Stimulated activated CD8-positive, alpha-beta memory T cell treated with anti-CD3 and anti-CD28 coated beads, Interleukin-2, amount 100 ng/mL, for 1 hour (primary cell): ENCODE data around the gene RHOU.
"Not testable (repeated sequence)": the region's sequence is repeated elsewhere in the genome, so short reads cannot be mapped to it uniquely, and the experiment has no call there.

Experiments used
- DNase-seq, 2 donors: peaks; one replicate each; pipeline ENCODE4 v3.0.0-alpha.2; 2020; ENCODE audit warnings: low read depth in 2 of 2

The RHOU gene

GRCh38 chr1:228758447-228758846 is 23.2 kb downstream of the RHOU start:
- DNase-seq: no peak

- DNase-seq: no peak
These were observed 25.7 kb downstream of the RHOU start for GRCh38 chr1:228760979-228761378.

- no peak for DNase-seq
These were observed 28.3 kb downstream of the RHOU start for GRCh38 chr1:228763561-228763960.

- DNase-seq: no peak
These were observed 30.1 kb downstream of the RHOU start for GRCh38 chr1:228765168-228765946.

GRCh38 chr1:228766788-228767187 is 31.5 kb downstream of the RHOU start:
- DNase-seq: no peak

- no peak for DNase-seq
These were observed 32.5 kb downstream of the RHOU start for GRCh38 chr1:228767636-228768354.

GRCh38 chr1:228768355-228769000 is 33.2 kb downstream of the RHOU start:
- no peak for DNase-seq

- no peak for DNase-seq
These were observed 35.5 kb downstream of the RHOU start for GRCh38 chr1:228770779-228771223.

- DNase-seq: no peak
These were observed 37.4 kb downstream of the RHOU start for GRCh38 chr1:228772516-228773212.

GRCh38 chr1:228775946-228776345 is 40.7 kb downstream of the RHOU start:
- DNase-seq: not testable (repeated sequence)

- DNase-seq: no peak
These were observed 41.2 kb downstream of the RHOU start for GRCh38 chr1:228776449-228776848.

GRCh38 chr1:228777236-228777635 is 42.0 kb downstream of the RHOU start:
- no peak for DNase-seq

GRCh38 chr1:228778026-228778425 is 42.7 kb downstream of the RHOU start:
- no peak for DNase-seq

- no peak for DNase-seq
These were observed 43.2 kb downstream of the RHOU start for GRCh38 chr1:228778466-228778865.

- DNase-seq: no peak
These were observed 43.7 kb downstream of the RHOU start for GRCh38 chr1:228778961-228779360.

- no peak for DNase-seq
These were observed 46.0 kb downstream of the RHOU start for GRCh38 chr1:228781161-228781808.

- no peak for DNase-seq
These were observed 46.8 kb downstream of the RHOU start for GRCh38 chr1:228781809-228782661.

GRCh38 chr1:228782662-228783417 is 47.6 kb downstream of the RHOU start:
- DNase-seq: no peak

- no peak for DNase-seq
These were observed 48.2 kb downstream of the RHOU start for GRCh38 chr1:228783418-228784040.
